Measurements from ENCODE around the gene PELI3. TPM values are rescaled to one million over a fixed set of nuclear protein-coding genes. Genes with fewer than 3 reads are reported as not detected.

The PELI3 gene
- total RNA-seq, 4 donors from 2014 or later: 14.4 to 26.4 (median 20.4) TPM

DNA sequence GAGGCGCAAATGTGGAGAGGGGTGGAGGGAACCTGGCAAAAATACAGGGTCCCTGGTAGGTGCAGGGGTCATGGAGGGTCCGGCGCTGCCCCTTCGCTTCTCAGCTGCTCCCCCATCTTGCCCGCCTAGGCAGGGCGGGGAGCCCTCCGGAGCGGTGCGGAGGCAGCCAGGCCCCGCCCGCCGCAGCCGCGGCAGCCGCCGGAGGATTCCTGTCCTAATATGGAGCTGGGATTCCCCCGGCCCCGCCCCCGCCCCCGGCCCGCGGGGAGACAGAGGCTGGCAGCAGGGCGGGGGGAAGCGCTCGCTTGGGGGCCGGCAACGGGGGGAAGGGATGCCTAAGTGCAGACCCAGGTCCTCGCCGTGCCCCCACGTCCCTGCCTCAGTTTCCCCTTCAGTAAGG is 46.9 kb upstream of the PELI3 start:
- Histone ChIP-seq H3K4me1 (peaks cover 0 to 15% (median 4%) of the 10 kb centered on the region in 4 donors), H3K36me3 (no peaks in the 10 kb centered on the region), H3K27ac (no peak overlapping the region), H3K9me3 (no peaks in the 10 kb centered on the region), H3K4me3 (no peak overlapping the region), H3K27me3 (peaks cover 0 to 37% of the 10 kb centered on the region in 2 donors)
- DNase-seq (ENCODE audit: low spot score in 2 of 2): no peak
- 2 to 4% methylated on average over 21 to 24 of the region's 30 CpGs for WGBS, 2 donors
- no peak for TF ChIP-seq EP300 (IDR thresholded peaks at IDR 0.05)
- no peak for TF ChIP-seq POLR2A (IDR thresholded peaks at IDR 0.05)
- TF ChIP-seq, protein P1, sequence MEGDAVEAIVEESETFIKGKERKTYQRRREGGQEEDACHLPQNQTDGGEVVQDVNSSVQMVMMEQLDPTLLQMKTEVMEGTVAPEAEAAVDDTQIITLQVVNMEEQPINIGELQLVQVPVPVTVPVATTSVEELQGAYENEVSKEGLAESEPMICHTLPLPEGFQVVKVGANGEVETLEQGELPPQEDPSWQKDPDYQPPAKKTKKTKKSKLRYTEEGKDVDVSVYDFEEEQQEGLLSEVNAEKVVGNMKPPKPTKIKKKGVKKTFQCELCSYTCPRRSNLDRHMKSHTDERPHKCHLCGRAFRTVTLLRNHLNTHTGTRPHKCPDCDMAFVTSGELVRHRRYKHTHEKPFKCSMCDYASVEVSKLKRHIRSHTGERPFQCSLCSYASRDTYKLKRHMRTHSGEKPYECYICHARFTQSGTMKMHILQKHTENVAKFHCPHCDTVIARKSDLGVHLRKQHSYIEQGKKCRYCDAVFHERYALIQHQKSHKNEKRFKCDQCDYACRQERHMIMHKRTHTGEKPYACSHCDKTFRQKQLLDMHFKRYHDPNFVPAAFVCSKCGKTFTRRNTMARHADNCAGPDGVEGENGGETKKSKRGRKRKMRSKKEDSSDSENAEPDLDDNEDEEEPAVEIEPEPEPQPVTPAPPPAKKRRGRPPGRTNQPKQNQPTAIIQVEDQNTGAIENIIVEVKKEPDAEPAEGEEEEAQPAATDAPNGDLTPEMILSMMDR (IDR thresholded peaks at IDR 0.05): no peak

DNA sequence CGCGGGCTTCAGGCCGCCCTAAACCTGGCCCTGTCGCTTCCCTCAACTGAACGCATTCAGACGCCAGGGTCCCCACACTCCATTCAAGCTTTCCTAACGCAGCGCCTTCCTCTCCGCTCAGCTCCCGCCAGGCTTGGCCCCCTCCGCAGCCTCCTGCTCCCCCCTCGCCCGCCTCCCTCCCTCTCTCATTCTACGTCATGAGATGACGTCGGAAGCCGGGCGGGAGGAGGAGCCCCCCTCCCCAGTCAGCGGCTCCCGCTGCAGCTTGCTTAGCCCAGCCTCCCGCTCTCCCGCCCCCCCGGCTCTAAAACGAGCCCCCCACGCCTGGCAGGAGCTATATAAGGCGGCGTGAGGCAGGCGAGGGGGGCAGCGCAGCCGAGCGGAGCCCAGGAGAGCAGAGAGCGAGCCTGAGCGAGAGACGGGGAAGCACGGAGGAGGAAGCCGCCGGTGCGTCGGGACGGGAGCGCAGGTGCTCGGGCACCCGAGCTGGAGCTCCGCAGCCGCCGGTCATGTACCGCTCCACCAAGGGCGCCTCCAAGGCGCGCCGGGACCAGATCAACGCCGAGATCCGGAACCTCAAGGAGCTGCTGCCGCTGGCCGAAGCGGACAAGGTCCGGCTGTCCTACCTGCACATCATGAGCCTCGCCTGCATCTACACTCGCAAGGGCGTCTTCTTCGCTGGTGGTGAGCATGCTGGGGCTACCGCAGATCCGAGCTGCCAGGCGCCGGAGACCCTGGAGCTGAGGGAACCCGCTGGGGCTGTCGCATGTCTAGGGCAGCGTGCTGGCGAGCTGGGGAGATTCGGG is 45.8 kb upstream of the PELI3 start, which contains the start of gene NPAS4:
TSS of gene NPAS4 (plus strand) at position 365 of the 806 bp plus-strand sequence. CDS start at position 510, 145 bp downstream.
- H3K27me3 ChIP-seq: peaks cover 0 to 32% of the 10 kb centered on the region in 2 donors
- H3K4me1 ChIP-seq: peaks cover 0 to 15% (median 4%) of the 10 kb centered on the region in 4 donors
- no peaks in the 10 kb centered on the region for H3K36me3 ChIP-seq
- H3K27ac ChIP-seq: no peak within 1 kb of the TSS
- no peak for DNase-seq (ENCODE audit: low spot score in 2 of 2)
- TF ChIP-seq, protein P1 (IDR thresholded peaks at IDR 0.05): no peak
- TF ChIP-seq EP300 (IDR thresholded peaks at IDR 0.05): no peak
- TF ChIP-seq POLR2A (IDR thresholded peaks at IDR 0.05): no peak
- 2 to 5% methylated on average over 47 to 53 of the region's 71 CpGs for WGBS, 2 donors
- H3K4me3 ChIP-seq: no peak within 1 kb of the TSS
- no peaks in the 10 kb centered on the region for H3K9me3 ChIP-seq

DNA sequence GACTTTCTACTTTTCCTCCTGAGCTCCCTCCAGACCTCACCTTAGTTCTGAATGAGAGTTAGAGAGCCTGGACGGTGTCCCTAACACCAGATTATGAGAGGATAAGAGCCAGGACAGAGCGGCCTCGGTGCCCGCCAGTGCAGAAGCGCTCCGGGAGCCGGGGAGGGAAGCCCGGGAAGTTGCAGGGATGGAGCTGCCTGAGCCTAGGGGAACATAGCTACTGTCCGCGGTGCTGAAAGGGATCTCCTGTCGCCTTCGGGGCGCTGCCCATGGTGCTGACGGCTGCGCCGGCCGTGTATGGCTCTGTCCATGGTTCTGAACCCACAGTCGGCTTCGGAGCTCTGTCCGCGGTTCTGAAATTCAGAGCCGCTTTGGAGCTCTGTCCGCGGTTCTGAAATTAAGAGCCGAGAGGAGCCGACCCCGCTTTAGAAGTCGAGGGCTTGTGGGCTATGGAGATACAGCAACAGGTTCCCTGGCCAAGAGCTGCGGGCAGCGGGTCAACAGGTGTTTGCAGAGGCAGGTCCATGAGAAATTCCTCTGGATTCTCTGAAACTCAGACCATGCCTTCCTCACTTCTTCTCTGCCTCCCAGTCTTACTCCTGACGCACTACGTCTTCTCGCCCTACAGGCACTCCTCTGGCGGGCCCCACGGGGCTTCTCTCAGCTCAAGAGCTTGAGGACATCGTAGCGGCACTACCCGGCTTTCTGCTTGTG is 45.1 kb upstream of the PELI3 start:
- Histone ChIP-seq H3K9me3 (no peaks in the 10 kb centered on the region), H3K36me3 (no peaks in the 10 kb centered on the region), H3K4me1 (peaks cover 0 to 15% (median 4%) of the 10 kb centered on the region in 4 donors), H3K4me3 (no peak overlapping the region), H3K27ac (no peak overlapping the region), H3K27me3 (peaks cover 0 to 26% of the 10 kb centered on the region in 2 donors)
- peak; percentile 86 to 96 for DNase-seq (ENCODE audit: low spot score in 2 of 2)
- TF ChIP-seq, protein P1 (IDR thresholded peaks at IDR 0.05): peak in 2 of 5 experiments; percentile 35 to 59
- TF ChIP-seq POLR2A (IDR thresholded peaks at IDR 0.05) (no peak), EP300 (IDR thresholded peaks at IDR 0.05) (peak; percentile 49 to 98)
- WGBS, 2 donors: 14 to 25% methylated on average over 21 to 34 of the region's 38 CpGs

DNA sequence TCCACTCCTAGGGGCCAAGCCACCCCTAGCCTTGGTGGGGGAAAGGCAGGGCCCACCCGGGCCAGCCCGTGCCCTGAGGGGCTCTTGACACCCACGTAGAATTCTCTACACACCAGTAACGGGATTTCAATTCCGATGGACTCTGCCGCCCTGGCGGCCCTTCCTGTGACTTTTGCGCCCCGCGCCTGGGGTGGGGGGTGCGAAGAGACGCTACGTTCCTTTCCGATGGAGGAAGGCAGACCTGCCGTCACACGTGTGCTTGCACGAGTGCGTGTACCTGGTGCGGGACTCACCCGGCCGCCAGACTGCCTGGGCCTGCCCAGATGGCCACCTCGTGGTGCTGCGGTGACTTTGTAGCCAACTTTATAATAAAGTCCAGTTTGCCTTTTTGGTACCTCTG is 40.4 kb upstream of the PELI3 start:
- no peak for DNase-seq (ENCODE audit: low spot score in 2 of 2)
- Histone ChIP-seq H3K27ac (no peak overlapping the region), H3K27me3 (no peaks in the 10 kb centered on the region), H3K9me3 (no peaks in the 10 kb centered on the region), H3K4me1 (peaks cover 0 to 2% (median 0%) of the 10 kb centered on the region in 4 donors), H3K4me3 (no peak overlapping the region), H3K36me3 (peaks cover 0 to under 1% (median 0%) of the 10 kb centered on the region in 3 donors)
- WGBS, 2 donors: 47 to 73% methylated on average over 23 of the region's 23 CpGs
- TF ChIP-seq, protein P1 (IDR thresholded peaks at IDR 0.05): no peak
- TF ChIP-seq EP300 (IDR thresholded peaks at IDR 0.05) (no peak), POLR2A (IDR thresholded peaks at IDR 0.05) (no peak)
